ENCODE measurements around the gene RETREG3. TPM values are rescaled to one million over a fixed set of nuclear protein-coding genes. Genes with fewer than 3 reads are reported as not detected.
"Not testable (repeated sequence)": the region's sequence is repeated elsewhere in the genome, so short reads cannot be mapped to it uniquely, and the experiment has no call there.

Gene RETREG3
- polyA plus RNA-seq, 1 of the 3 experiments (the other 2 are of a cell fraction): 13.3 TPM

GRCh38 chr17:42613699-42614295 is 4.6 kb upstream of the RETREG3 start:
- no peak overlapping the region for H2AFZ ChIP-seq (ENCODE audit: low read depth)
- H3K4me2 ChIP-seq: no peak overlapping the region
- POLR2A ChIA-PET: no interaction called here
- H3K27me3 ChIP-seq (ENCODE audit: insufficient read depth): no peaks in the 10 kb centered on the region
- H3K9ac ChIP-seq: no peak overlapping the region
- peaks cover 15% of the 10 kb centered on the region for H3F3A ChIP-seq (replicated peaks; ENCODE audit: insufficient read depth)
- no peaks in the 10 kb centered on the region for H3K9me2 ChIP-seq
- no peak for TF ChIP-seq FOSL2 (IDR thresholded peaks at IDR 0.05; ENCODE audit: borderline replicate concordance, low read depth)
- TF ChIP-seq ELF1 (IDR thresholded peaks at IDR 0.05): no peak
- no peak for TF ChIP-seq SMC3 (IDR thresholded peaks at IDR 0.05; ENCODE audit: low read depth, low read length)
- no peak for TF ChIP-seq GABPA (IDR thresholded peaks at IDR 0.05; ENCODE audit: low read depth)
- no peak for TF ChIP-seq POLR2AphosphoS5 (IDR thresholded peaks at IDR 0.05; ENCODE audit: low read depth, low read length)
- 99% methylated on average over 9 of the region's 17 CpGs for WGBS (ENCODE audit: low lambda C conversion rate)
- peaks cover 34 to 41% of the 10 kb centered on the region in 2 experiments for H3K36me3 ChIP-seq (replicated peaks in 1 of 2; ENCODE audit: control insufficient read depth in 1 of 2, insufficient read depth in 2 of 2, low read length in 1 of 2)
- peaks cover 18% of the 10 kb centered on the region for H3K79me2 ChIP-seq (ENCODE audit: insufficient read depth)
- CTCF ChIA-PET: interaction anchor here (1.6 to 1.7 kb wide), 2 partner anchors 36 to 69 kb away, joined by 4 to 8 read pairs; partner anchors contain the start of gene PSMC3IP
- H3K4me1 ChIP-seq (ENCODE audit: control insufficient read depth in 1 of 2, insufficient read depth in 2 of 2, low read depth in 1 of 2, low read length in 1 of 2): peaks cover 0 to 15% of the 10 kb centered on the region in 2 experiments; a peak in 2 of 4 replicates
- no peak for DNase-seq
- no peaks in the 10 kb centered on the region for H3K9me3 ChIP-seq
- H3K27ac ChIP-seq (ENCODE audit: low read depth in 2 of 2, low read length in 1 of 2): no peak overlapping the region
- no peak overlapping the region for H3K4me3 ChIP-seq (ENCODE audit: low read depth in 2 of 2, low read length in 1 of 2)
- no peaks in the 10 kb centered on the region for H4K20me1 ChIP-seq (ENCODE audit: insufficient read depth)

GRCh38 chr17:42612013-42612412 is 2.8 kb upstream of the RETREG3 start:
- H3K4me3 ChIP-seq (ENCODE audit: low read depth in 2 of 2, low read length in 1 of 2): no peak overlapping the region
- ChIA-PET CTCF (interaction anchor here (0.6 to 4.8 kb wide), 4 partner anchors 14 to 66 kb away, joined by 3 to 48 read pairs (median 4); partner anchors contain the start of genes CCR10 and PLEKHH3), POLR2A (interaction anchor here (1.1 kb wide), 1 partner anchor 42 kb away, joined by 3 read pairs; no protein-coding TSS in a partner anchor)
- peaks cover 7% of the 10 kb centered on the region for H3F3A ChIP-seq (replicated peaks; ENCODE audit: insufficient read depth)
- H3K4me2 ChIP-seq: no peak overlapping the region
- no peaks in the 10 kb centered on the region for H3K9me3 ChIP-seq
- TF ChIP-seq JUND (IDR thresholded peaks at IDR 0.05): no peak
- TF ChIP-seq RAD21 (IDR thresholded peaks at IDR 0.05; ENCODE audit: low read length): no peak
- TF ChIP-seq RXRA (IDR thresholded peaks at IDR 0.05; ENCODE audit: borderline replicate concordance, low read depth): no peak
- no peak overlapping the region for H2AFZ ChIP-seq (ENCODE audit: low read depth)
- peaks cover 8% of the 10 kb centered on the region; the same call in 1 of the 2 replicates for H4K20me1 ChIP-seq (ENCODE audit: insufficient read depth)
- 88% methylated on average over 4 of the region's 4 CpGs for WGBS (ENCODE audit: low lambda C conversion rate)
- H3K4me1 ChIP-seq (ENCODE audit: control insufficient read depth in 1 of 2, insufficient read depth in 2 of 2, low read depth in 1 of 2, low read length in 1 of 2): peaks cover 0 to 5% of the 10 kb centered on the region in 2 experiments; a peak in 2 of 4 replicates
- H3K79me2 ChIP-seq (ENCODE audit: insufficient read depth): peaks cover 36% of the 10 kb centered on the region
- H3K27me3 ChIP-seq (ENCODE audit: insufficient read depth): no peaks in the 10 kb centered on the region
- no peak for DNase-seq
- no peaks in the 10 kb centered on the region for H3K9me2 ChIP-seq
- H3K9ac ChIP-seq: no peak overlapping the region
- peaks cover 34 to 41% of the 10 kb centered on the region in 2 experiments for H3K36me3 ChIP-seq (replicated peaks in 1 of 2; ENCODE audit: control insufficient read depth in 1 of 2, insufficient read depth in 2 of 2, low read length in 1 of 2)
- no peak overlapping the region for H3K27ac ChIP-seq (ENCODE audit: low read depth in 2 of 2, low read length in 1 of 2)

GRCh38 chr17:42609814-42610801 is 934 bp upstream of the RETREG3 start:
- Histone ChIP-seq H3K36me3 (replicated peaks in 1 of 2; ENCODE audit: control insufficient read depth in 1 of 2, insufficient read depth in 2 of 2, low read length in 1 of 2) (peaks cover 28 to 33% of the 10 kb centered on the region in 2 experiments), H3K79me2 (ENCODE audit: insufficient read depth) (peaks cover 55% of the 10 kb centered on the region)

More at GRCh38 chr17:42609814-42610801, 934 bp upstream of the RETREG3 start:
- DNase-seq: peak; percentile 70
- Histone ChIP-seq H3K4me3 (ENCODE audit: low read depth in 2 of 2, low read length in 1 of 2) (peak overlapping the region; percentile 72 to 87), H2AFZ (ENCODE audit: low read depth) (peak overlapping the region; percentile 86; the same call in 1 of the 2 replicates), H3K9ac (peak overlapping the region; percentile 81), H3K4me2 (peak overlapping the region; percentile 88), H4K20me1 (ENCODE audit: insufficient read depth) (peaks cover 26% of the 10 kb centered on the region), H3K27ac (ENCODE audit: low read depth in 2 of 2, low read length in 1 of 2) (peak overlapping the region; percentile 68 to 91)
- H3K9me2 ChIP-seq; H3K27me3 ChIP-seq (ENCODE audit: insufficient read depth); H3K4me1 ChIP-seq (ENCODE audit: control insufficient read depth in 1 of 2, insufficient read depth in 2 of 2, low read depth in 1 of 2, low read length in 1 of 2); H3K9me3 ChIP-seq; H3F3A ChIP-seq (replicated peaks; ENCODE audit: insufficient read depth): not testable (repeated sequence)
- WGBS (ENCODE audit: low lambda C conversion rate): 14% methylated on average over 31 of the region's 42 CpGs
- ChIA-PET POLR2A (interaction anchor here (0.8 to 2.8 kb wide), 5 partner anchors 8 to 71 kb away, joined by 3 to 15 read pairs (median 11); partner anchors contain the start of gene PLEKHH3), CTCF (interaction anchor here (0.7 to 4.8 kb wide), 6 partner anchors 9 to 68 kb away, joined by 3 to 48 read pairs (median 4); partner anchors contain the start of genes CCR10 and PLEKHH3)
